CD4-positive, alpha-beta memory T cell (primary cell): ENCODE results near the gene HFE. TPM values are rescaled to one million over a fixed set of nuclear protein-coding genes. Genes with fewer than 3 reads are reported as not detected.

ENCODE experiments used
- CTCF ChIA-PET: fragments of 350-600 bp; sonication (Branson Sonifier 250); formaldehyde crosslinking; loops from one replicate; lab custom pipeline; 2021; ENCODE audit warnings: inconsistent platforms; ENCODE audit not compliant: partially characterized antibody; lab: Charles Lee
- POLR2A ChIA-PET: fragments of 350-600 bp; sonication (Branson Sonifier 250); formaldehyde crosslinking; loops from one replicate; lab custom pipeline; 2021; ENCODE audit not compliant: partially characterized antibody; lab: Charles Lee
- DNase-seq, 5 donors: peaks; one replicate each; pipeline versions ENCODE4 v3.0.0 to v3.0.0-alpha.2; 2020 to 2022; ENCODE audit warnings: mixed read lengths in 1 of 5
- H3K27ac ChIP-seq: one replicate; pipeline ENCODE4 v1.7.0; 2013; ENCODE audit warnings: low read depth, low read length
- H3K27me3 ChIP-seq: 2 replicates; pipeline ENCODE4 v1.7.0; 2013; ENCODE audit warnings: mild to moderate bottlenecking, low read length, moderate library complexity; ENCODE audit not compliant: insufficient read depth
- H3K36me3 ChIP-seq: 2 replicates; pipeline ENCODE4 v1.7.0; 2013; ENCODE audit warnings: mild to moderate bottlenecking, low read length, moderate library complexity; ENCODE audit not compliant: insufficient read depth
- H3K4me1 ChIP-seq: 2 replicates; pipeline ENCODE4 v1.7.0; 2013; ENCODE audit warnings: mild to moderate bottlenecking, low read length, moderate library complexity; ENCODE audit not compliant: insufficient read depth
- H3K4me3 ChIP-seq, 2 donors: one replicate each; pipeline ENCODE4 v1.7.0; 2013; ENCODE audit warnings: low read length in 2 of 2, mild to moderate bottlenecking in 1 of 2
- H3K9me3 ChIP-seq, 2 donors: one replicate each; pipeline ENCODE4 v1.7.0; 2013; ENCODE audit warnings: low read length in 2 of 2, control low read depth in 1 of 2; ENCODE audit not compliant: control insufficient read depth in 1 of 2
- H3K27ac Mint-ChIP-seq, 7 donors: one replicate each; pipeline ENCODE4 v1.8.0; 2020 to 2021; ENCODE audit warnings: mixed read lengths in 7 of 7, mild to moderate bottlenecking in 6 of 7, inconsistent platforms in 3 of 7, moderate library complexity in 3 of 7
- H3K27me3 Mint-ChIP-seq, 2 donors: one replicate each; pipeline ENCODE4 v1.8.0; 2020 to 2021; ENCODE audit warnings: mixed read lengths in 2 of 2
- H3K36me3 Mint-ChIP-seq, 2 donors: one replicate each; pipeline ENCODE4 v1.8.0; 2020 to 2021; ENCODE audit warnings: mixed read lengths in 2 of 2, inconsistent platforms in 1 of 2, mild to moderate bottlenecking in 1 of 2
- H3K4me1 Mint-ChIP-seq, 4 donors: one replicate each; pipeline ENCODE4 v1.8.0; 2020 to 2021; ENCODE audit warnings: mixed read lengths in 4 of 4, mild to moderate bottlenecking in 1 of 4
- H3K4me3 Mint-ChIP-seq, 8 donors: one replicate each; pipeline ENCODE4 v1.8.0; 2020 to 2021; ENCODE audit warnings: mixed read lengths in 8 of 8, mild to moderate bottlenecking in 7 of 8, moderate library complexity in 6 of 8, inconsistent platforms in 3 of 8
- H3K9me3 Mint-ChIP-seq, 8 donors: one replicate each; pipeline ENCODE4 v1.8.0; 2020 to 2021; ENCODE audit warnings: mixed read lengths in 8 of 8, mild to moderate bottlenecking in 5 of 8, inconsistent platforms in 3 of 8, moderate library complexity in 1 of 8
- intact Hi-C: fragments of 100-400 bp; cut with micrococcal nuclease; formaldehyde crosslinking; loops from one replicate; pipeline ENCODE4 v1.15.1; 2023
- polyA plus RNA-seq, 2 donors: library from polyadenylated mRNA; unstranded; fragments of 300-500 nt; fragmentation: Illumina TruSeq; gene quantifications; one replicate each; pipeline ENCODE4 v1.2.3, GENCODE V29; 2021
- total RNA-seq, 2 experiments: library from RNA; stranded (reverse); gene quantifications; one replicate each; pipeline ENCODE4 v1.2.3, GENCODE V29; 2021

The HFE gene
- total and polyA plus RNA-seq, 4 experiments from 2014 or later = 3.4 to 4.2 (median 3.9) TPM

DNA sequence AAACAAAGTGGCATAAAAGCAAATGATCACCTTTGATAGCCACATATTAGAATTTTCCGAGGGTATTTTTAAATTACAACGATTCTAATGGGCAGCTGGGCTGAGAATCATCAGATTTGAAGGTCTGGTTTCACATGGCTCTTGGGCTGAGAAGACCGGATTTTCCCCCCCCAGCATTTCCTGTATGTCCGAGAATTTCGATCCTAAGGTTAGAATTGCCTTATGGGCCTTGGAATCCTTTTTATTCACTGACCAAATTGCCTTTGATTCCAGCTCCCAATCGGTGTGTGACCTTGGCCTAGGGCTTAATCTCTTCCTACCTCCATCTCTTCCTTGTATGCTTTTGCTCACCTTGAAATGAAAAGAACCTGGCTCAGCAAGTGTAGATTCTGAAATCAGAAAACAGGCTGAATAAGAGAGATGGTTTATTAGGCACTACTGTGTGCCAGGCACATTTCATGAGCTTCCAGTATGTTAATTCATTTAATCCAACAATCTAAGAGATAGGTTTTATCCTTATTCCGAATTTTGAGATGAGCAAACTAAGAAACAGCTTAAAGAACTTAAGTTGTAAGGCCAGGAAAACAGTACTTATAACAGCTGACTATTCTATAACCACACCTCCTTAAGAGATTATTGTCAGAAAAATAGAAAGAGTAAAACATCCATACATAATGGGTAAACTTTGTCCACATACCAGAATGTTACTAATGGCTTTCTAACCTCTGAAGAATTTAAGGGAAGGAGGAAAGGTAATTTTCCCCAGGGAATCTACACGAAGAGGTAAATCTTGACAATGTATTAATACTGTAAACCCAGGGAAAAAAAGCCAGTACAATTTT, 39.4 kb downstream of the HFE start:
- intact Hi-C loops = loop anchor here (1.0 kb wide), 1 partner anchor 10 kb away; no protein-coding TSS in a partner anchor
- Histone ChIP-seq H3K4me3 (peak overlapping the region; percentile 71 to 98), H3K4me1 (peaks cover 43% of the 10 kb centered on the region), H3K36me3 (peaks cover 4% of the 10 kb centered on the region), H3K27ac (peak overlapping the region; percentile 89), H3K27me3 (no peaks in the 10 kb centered on the region), H3K9me3 (no peaks in the 10 kb centered on the region)
- H3K27me3 Mint-ChIP-seq = peaks cover 0 to 3% of the 10 kb centered on the region in 2 donors
- peak overlapping the region; percentile 90 to 99 (median 97) for H3K27ac Mint-ChIP-seq
- H3K4me1 Mint-ChIP-seq = peaks cover 27 to 74% (median 42%) of the 10 kb centered on the region in 4 donors
- H3K36me3 Mint-ChIP-seq = peaks cover 15 to 57% of the 10 kb centered on the region in 2 donors
- CTCF ChIA-PET = interaction anchor here (0.6 to 4.4 kb wide), 7 partner anchors 28 to 71 kb away, joined by 3 to 32 read pairs (median 5); a partner anchor contains a TSS
- POLR2A ChIA-PET = interaction anchor here (0.6 to 13.1 kb wide), 31 partner anchors 12 to 1746 kb away, joined by 3 to 2775 read pairs (median 90); partner anchors contain the start of genes HFE and HMGN4
- no peak for DNase-seq
- H3K9me3 Mint-ChIP-seq = peaks cover 0 to 19% (median 0%) of the 10 kb centered on the region in 8 donors
- H3K4me3 Mint-ChIP-seq = peak overlapping the region; percentile 96 to 100 (median 100)

- peak overlapping the region; percentile 5 to 97 (median 55) for H3K27ac Mint-ChIP-seq
- peak overlapping the region in 7 of 8 donors; percentile 52 to 100 (median 99) for H3K4me3 Mint-ChIP-seq
- peaks cover 19 to 60% of the 10 kb centered on the region in 2 donors for H3K36me3 Mint-ChIP-seq
- ChIA-PET POLR2A (interaction anchor here (1.0 to 13.1 kb wide), 14 partner anchors 11 to 1710 kb away, joined by 3 to 2775 read pairs (median 178); partner anchors contain the start of gene HFE), CTCF (interaction anchor here (0.9 to 1.7 kb wide), 5 partner anchors 19 to 63 kb away, joined by 3 read pairs; no protein-coding TSS in a partner anchor)
- peaks cover 4% of the 10 kb centered on the region for H3K36me3 ChIP-seq
- no peaks in the 10 kb centered on the region for H3K27me3 ChIP-seq
- peaks cover 0 to 14% (median 0%) of the 10 kb centered on the region in 8 donors for H3K9me3 Mint-ChIP-seq
- H3K4me3 ChIP-seq = no peak overlapping the region
- peaks cover 35% of the 10 kb centered on the region for H3K4me1 ChIP-seq
- intact Hi-C loops = no loop called here
- H3K27ac ChIP-seq = no peak overlapping the region
- no peaks in the 10 kb centered on the region for H3K27me3 Mint-ChIP-seq
- no peaks in the 10 kb centered on the region for H3K9me3 ChIP-seq
- peaks cover 30 to 74% (median 45%) of the 10 kb centered on the region in 4 donors for H3K4me1 Mint-ChIP-seq
- no peak for DNase-seq
These were observed 41.0 kb downstream of the HFE start for GRCh38 chr6:26128013-26128771.

- Histone ChIP-seq H3K9me3 (no peaks in the 10 kb centered on the region), H3K4me3 (no peak overlapping the region), H3K27me3 (no peaks in the 10 kb centered on the region), H3K4me1 (peaks cover 35% of the 10 kb centered on the region), H3K36me3 (peaks cover 4% of the 10 kb centered on the region), H3K27ac (no peak overlapping the region)
- H3K4me1 Mint-ChIP-seq = peaks cover 34 to 74% (median 54%) of the 10 kb centered on the region in 4 donors
- CTCF ChIA-PET = no interaction called here
- no peaks in the 10 kb centered on the region for H3K27me3 Mint-ChIP-seq
- H3K9me3 Mint-ChIP-seq = peaks cover 0 to 2% (median 0%) of the 10 kb centered on the region in 8 donors
- intact Hi-C loops = no loop called here
- H3K4me3 Mint-ChIP-seq = peak overlapping the region in 4 of 8 donors; percentile 35 to 61 (median 48)
- H3K27ac Mint-ChIP-seq = peak overlapping the region in 4 of 7 donors; percentile 5 to 76 (median 46)
- DNase-seq = peak in 2 of 5 donors; percentile 16 to 37
- peaks cover 19 to 49% of the 10 kb centered on the region in 2 donors for H3K36me3 Mint-ChIP-seq
- POLR2A ChIA-PET = interaction anchor here (0.6 to 13.1 kb wide), 2 partner anchors 25 to 31 kb away, joined by 3 to 2775 read pairs; a partner anchor contains a TSS
These were observed 42.4 kb downstream of the HFE start for GRCh38 chr6:26129656-26130055.

DNA sequence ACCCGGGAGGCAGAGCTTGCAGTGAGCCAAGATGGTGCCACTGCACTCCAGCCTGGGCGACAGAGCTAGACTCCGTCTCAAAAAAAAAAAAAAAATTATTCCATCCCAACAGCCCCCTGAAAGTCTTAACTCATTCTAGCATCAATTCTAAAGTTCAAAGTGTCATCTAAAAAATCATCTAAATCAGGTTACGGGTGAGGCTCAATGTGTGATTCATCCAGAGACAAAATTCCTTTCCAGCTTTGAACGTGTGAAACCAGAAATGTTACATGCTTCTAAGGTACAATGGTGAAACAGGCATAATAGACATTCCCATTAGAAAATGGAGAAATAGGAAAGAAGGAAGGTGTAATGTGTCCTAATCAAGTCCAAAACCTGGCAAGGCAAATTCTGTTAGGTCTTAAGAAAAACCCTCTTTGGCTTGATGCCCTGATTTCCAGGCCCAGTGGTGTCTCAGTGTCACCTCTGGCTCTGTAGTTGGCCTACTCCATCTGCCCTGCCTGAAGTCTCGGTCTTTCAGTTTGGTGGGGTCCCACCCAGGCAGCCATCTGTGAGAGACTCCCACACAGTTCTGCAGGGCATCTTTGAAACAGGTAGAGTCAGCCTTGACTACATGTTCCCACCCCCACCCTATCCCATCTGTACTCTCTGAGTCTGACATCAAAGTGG, 43.5 kb downstream of the HFE start:
- Histone ChIP-seq H3K36me3 (peaks cover 4% of the 10 kb centered on the region), H3K4me3 (no peak overlapping the region), H3K27me3 (no peaks in the 10 kb centered on the region), H3K9me3 (no peaks in the 10 kb centered on the region), H3K4me1 (peaks cover 35% of the 10 kb centered on the region), H3K27ac (no peak overlapping the region)
- H3K36me3 Mint-ChIP-seq = peaks cover 19 to 42% of the 10 kb centered on the region in 2 donors
- POLR2A ChIA-PET = interaction anchor here (13.1 kb wide), 1 partner anchor 30 kb away, joined by 2775 read pairs; a partner anchor contains a TSS
- peaks cover 34 to 75% (median 57%) of the 10 kb centered on the region in 4 donors for H3K4me1 Mint-ChIP-seq
- CTCF ChIA-PET = no interaction called here
- H3K9me3 Mint-ChIP-seq = no peaks in the 10 kb centered on the region
- intact Hi-C loops = no loop called here
- DNase-seq = no peak
- H3K27ac Mint-ChIP-seq = peak overlapping the region in 3 of 7 donors; percentile 26 to 61 (median 35)
- H3K27me3 Mint-ChIP-seq = no peaks in the 10 kb centered on the region
- H3K4me3 Mint-ChIP-seq = peak overlapping the region in 2 of 8 donors; percentile 5 to 57

DNA sequence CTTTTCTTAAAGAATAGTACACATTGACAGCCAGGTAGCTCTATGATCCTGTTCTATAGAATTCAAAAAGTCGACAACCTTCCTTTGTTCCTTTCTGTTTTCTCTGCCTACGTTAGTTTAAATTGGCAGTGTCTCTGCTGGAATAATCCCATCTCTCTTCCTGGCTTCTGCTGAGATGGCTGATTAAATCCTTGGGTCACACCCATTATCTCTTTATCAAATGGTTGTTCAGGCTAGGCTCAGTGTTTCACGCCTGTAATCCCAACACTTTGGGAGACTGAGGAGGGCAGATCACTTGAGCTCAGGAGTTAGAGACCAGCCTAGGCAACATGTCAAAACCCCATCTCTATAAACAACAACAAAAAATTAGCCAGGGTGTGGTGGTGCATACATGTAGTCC, 44.4 kb downstream of the HFE start:
- H3K9me3 ChIP-seq = no peaks in the 10 kb centered on the region
- intact Hi-C loops = no loop called here
- H3K4me3 Mint-ChIP-seq = peak overlapping the region in 2 of 8 donors; percentile 17 to 56
- H3K4me1 ChIP-seq = peaks cover 36% of the 10 kb centered on the region
- no peak for DNase-seq
- peak overlapping the region in 5 of 7 donors; percentile 1 to 86 (median 69) for H3K27ac Mint-ChIP-seq
- peaks cover 19 to 41% of the 10 kb centered on the region in 2 donors for H3K36me3 Mint-ChIP-seq
- peaks cover 37 to 78% (median 58%) of the 10 kb centered on the region in 4 donors for H3K4me1 Mint-ChIP-seq
- H3K36me3 ChIP-seq = peaks cover 4% of the 10 kb centered on the region
- no peaks in the 10 kb centered on the region for H3K9me3 Mint-ChIP-seq
- H3K27me3 ChIP-seq = no peaks in the 10 kb centered on the region
- ChIA-PET POLR2A (interaction anchor here (1.1 to 13.1 kb wide), 2 partner anchors 27 to 29 kb away, joined by 4 to 2775 read pairs; a partner anchor contains a TSS), CTCF (no interaction called here)
- H3K27ac ChIP-seq = no peak overlapping the region
- no peaks in the 10 kb centered on the region for H3K27me3 Mint-ChIP-seq
- H3K4me3 ChIP-seq = no peak overlapping the region

DNA sequence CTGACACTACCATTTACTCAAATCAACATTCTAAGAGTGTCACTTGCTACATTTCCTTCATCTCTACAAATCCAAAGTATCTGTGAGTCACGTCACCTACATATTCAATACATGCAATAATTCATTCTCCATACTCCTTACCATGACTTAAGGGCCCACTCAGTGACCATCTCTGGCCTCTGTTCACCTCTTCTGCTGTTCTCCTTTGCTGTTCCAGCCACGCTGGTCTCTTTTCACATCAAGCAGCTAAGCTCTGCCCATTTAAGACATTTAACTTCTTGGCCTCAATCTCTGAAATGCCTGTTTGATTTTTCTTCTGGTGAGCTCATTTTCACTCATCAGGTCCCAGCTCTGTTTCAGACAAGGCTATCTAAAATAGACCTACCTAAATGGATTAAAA, 46.5 kb downstream of the HFE start:
- intact Hi-C loops = no loop called here
- Mint-ChIP-seq H3K4me3 (no peak overlapping the region), H3K27ac (peak overlapping the region in 2 of 7 donors; percentile 61 to 89), H3K4me1 (peaks cover 24 to 61% (median 39%) of the 10 kb centered on the region in 4 donors), H3K27me3 (no peaks in the 10 kb centered on the region), H3K9me3 (no peaks in the 10 kb centered on the region), H3K36me3 (peaks cover 21 to 34% of the 10 kb centered on the region in 2 donors)
- Histone ChIP-seq H3K4me3 (no peak overlapping the region), H3K9me3 (no peaks in the 10 kb centered on the region), H3K36me3 (peaks cover 3% of the 10 kb centered on the region), H3K4me1 (peaks cover 17% of the 10 kb centered on the region), H3K27me3 (no peaks in the 10 kb centered on the region), H3K27ac (no peak overlapping the region)
- DNase-seq = no peak
- CTCF ChIA-PET = no interaction called here
- POLR2A ChIA-PET = interaction anchor here (0.6 to 13.1 kb wide), 4 partner anchors 9 to 1676 kb away, joined by 3 to 2775 read pairs (median 12); a partner anchor contains a TSS
